Metanephros (tissue), 1 donor: ENCODE results near the gene HYAL3. TPM values are rescaled to one million over a fixed set of nuclear protein-coding genes. Genes with fewer than 3 reads are reported as not detected.

Experiments used
- total RNA-seq: library from RNA; depleted of rRNA; stranded (reverse); fragments of >200 nt; gene quantifications from one replicate; pipeline ENCODE4 v1.2.3, GENCODE V29; 2014

The HYAL3 gene
- total RNA-seq = 3.7 TPM

GRCh38 chr3:50298836-50299637, at the start of gene HYAL3, which contains the start of gene NAA80:
Gene HYAL3, minus strand, starts transcription at chr3:50299405. Its CDS starts 3,803 bp downstream, at chr3:50295602.
Gene NAA80, minus strand, starts transcription at chr3:50299405. Its CDS starts 1,942 bp downstream, at chr3:50297463.

GRCh38 chr3:50345586-50346234, 46.5 kb upstream of the HYAL3 start, which contains the start of gene ZMYND10:
Gene ZMYND10, minus strand, starts transcription at chr3:50345732. Its CDS starts 153 bp downstream, at chr3:50345579.

GRCh38 chr3:50340448-50341329, 41.5 kb upstream of the HYAL3 start, which contains the start of gene RASSF1:
Gene RASSF1, minus strand, starts transcription at chr3:50340836. Its CDS starts 31 bp downstream, at chr3:50340805.

GRCh38 chr3:50327943-50328691, 28.9 kb upstream of the HYAL3 start, which contains the start of gene TUSC2:
Gene TUSC2, minus strand, starts transcription at chr3:50328223. Its CDS starts 124 bp downstream, at chr3:50328099.

GRCh38 chr3:50322386-50323091, 23.3 kb upstream of the HYAL3 start, which contains the start of gene HYAL2:
Gene HYAL2, minus strand, starts transcription at chr3:50322745. Its CDS starts 2,256 bp downstream, at chr3:50320489.

GRCh38 chr3:50303013-50303815, 4.0 kb upstream of the HYAL3 start, which contains the start of gene HYAL1:
Gene HYAL1, minus strand, starts transcription at chr3:50303574. Its CDS starts 618 bp downstream, at chr3:50302956.

GRCh38 chr3:50292159-50293078, 6.8 kb downstream of the HYAL3 start, which contains the start of gene IFRD2:
Gene IFRD2, minus strand, starts transcription at chr3:50292429. Its CDS starts 155 bp downstream, at chr3:50292274.

GRCh38 chr3:50278880-50279224, 20.4 kb downstream of the HYAL3 start, which contains the start of gene LSMEM2:
Gene LSMEM2, plus strand, starts transcription at chr3:50279087. Its CDS starts 27 bp downstream, at chr3:50279114.

GRCh38 chr3:50268703-50269451, 30.3 kb downstream of the HYAL3 start, which contains the start of gene SEMA3B:
Gene SEMA3B, plus strand, starts transcription at chr3:50269147. Its CDS starts 94 bp downstream, at chr3:50269241.

Other genes with a start within 250 kb of the HYAL3 start
- 261 TPM for gene RBM5, start 210.5 kb downstream of the HYAL3 start, total RNA-seq
- 42.8 TPM for gene SEMA3F, start 144.1 kb downstream of the HYAL3 start, total RNA-seq
- not detected for gene GNAT1, start 107.8 kb downstream of the HYAL3 start, total RNA-seq
- 2.9 TPM for gene SLC38A3, start 94.1 kb downstream of the HYAL3 start, total RNA-seq
- gene GNAI2, start 63.2 kb downstream of the HYAL3 start, total RNA-seq = 159 TPM
- 70.1 TPM for gene SEMA3B, start 30.3 kb downstream of the HYAL3 start, total RNA-seq
- gene LSMEM2, start 20.3 kb downstream of the HYAL3 start, total RNA-seq = 3.2 TPM
- 31.7 TPM for gene IFRD2, start 7.0 kb downstream of the HYAL3 start, total RNA-seq
- 4.8 TPM for gene NAA80, start within 50 bp of the HYAL3 start, total RNA-seq
- 6.3 TPM for gene HYAL1, start 4.2 kb upstream of the HYAL3 start, total RNA-seq
- 128 TPM for gene HYAL2, start 23.3 kb upstream of the HYAL3 start, total RNA-seq
- 10.5 TPM for gene TUSC2, start 28.8 kb upstream of the HYAL3 start, total RNA-seq
- 35.8 TPM for gene RASSF1, start 41.4 kb upstream of the HYAL3 start, total RNA-seq
- gene ZMYND10, start 46.3 kb upstream of the HYAL3 start, total RNA-seq = 3.9 TPM
- 27.5 TPM for gene NPRL2, start 51.4 kb upstream of the HYAL3 start, total RNA-seq
- gene CYB561D2, start 51.5 kb upstream of the HYAL3 start, total RNA-seq = 18.0 TPM
- gene TMEM115, start 60.1 kb upstream of the HYAL3 start, total RNA-seq = 37.8 TPM
- 10.1 TPM for gene CACNA2D2, start 204.2 kb upstream of the HYAL3 start, total RNA-seq